HepG2 (cell line): ENCODE measurements around the gene RPS2. TPM values are rescaled to one million over a fixed set of nuclear protein-coding genes. Genes with fewer than 3 reads are reported as not detected.
A peak's percentile ranks its signal among the peaks of the same experiment; 100 is the strongest.

Source experiments
- AKNA ChIP-seq: sonication (generic); formaldehyde crosslinking; IDR thresholded peaks from 2 replicates; pipeline ENCODE4 v1.4.0; 2020; ENCODE audit warnings: missing genetic modification reagents, borderline replicate concordance
- ATF5 ChIP-seq: sonication (generic); formaldehyde crosslinking; IDR thresholded peaks from 2 replicates; pipeline ENCODE4 v1.4.0; 2020; ENCODE audit warnings: mild to moderate bottlenecking, low read depth, missing genetic modification reagents
- CEBPG ChIP-seq: IDR thresholded peaks from 2 replicates; pipeline ENCODE4 v1.6.1; 2016
- ELF4 ChIP-seq: sonication (generic); formaldehyde crosslinking; IDR thresholded peaks from 2 replicates; pipeline ENCODE4 v1.5.0; 2020; ENCODE audit warnings: missing genetic modification reagents, mild to moderate bottlenecking, moderate library complexity, borderline replicate concordance
- ETV6 ChIP-seq: sonication (generic); formaldehyde crosslinking; conservative IDR thresholded peaks from 2 replicates; pipeline ENCODE4 v1.4.0; 2020; ENCODE audit warnings: missing genetic modification reagents
- KDM5B ChIP-seq: sonication (generic); formaldehyde crosslinking; IDR thresholded peaks from 2 replicates; pipeline ENCODE4 v1.4.0; 2020; ENCODE audit warnings: missing genetic modification reagents, mild to moderate bottlenecking, borderline replicate concordance
- POGK ChIP-seq: sonication (generic); formaldehyde crosslinking; conservative IDR thresholded peaks from 2 replicates; pipeline ENCODE4 v1.8.0; 2022; ENCODE audit warnings: mild to moderate bottlenecking, moderate library complexity, missing genetic modification reagents
- POLR2A ChIP-seq, 2 experiments: IDR thresholded peaks; 2 replicates each; pipeline ENCODE4 v1.6.1; 2011; ENCODE audit warnings: low read depth in 2 of 2, low read length in 2 of 2, mild to moderate bottlenecking in 1 of 2, moderate library complexity in 1 of 2; ENCODE audit not compliant: insufficient read depth in 1 of 2
- REXO4 ChIP-seq: sonication (generic); formaldehyde crosslinking; IDR thresholded peaks from 2 replicates; pipeline ENCODE4 v1.8.0; 2022; ENCODE audit warnings: missing genetic modification reagents, mild to moderate bottlenecking, borderline replicate concordance
- YEATS4 ChIP-seq: sonication (generic); formaldehyde crosslinking; IDR thresholded peaks from 2 replicates; pipeline ENCODE4 v1.4.0; 2020; ENCODE audit warnings: missing genetic modification reagents, borderline replicate concordance
- ZBED4 ChIP-seq: sonication (generic); formaldehyde crosslinking; IDR thresholded peaks from 2 replicates; pipeline ENCODE4 v1.4.0; 2020; ENCODE audit warnings: missing genetic modification reagents, borderline replicate concordance
- ZNF329 ChIP-seq: sonication (generic); formaldehyde crosslinking; IDR thresholded peaks from 2 replicates; pipeline ENCODE4 v1.9.0; 2021; ENCODE audit warnings: low read depth, mild to moderate bottlenecking, missing genetic modification reagents
- ZNF75D ChIP-seq: sonication (generic); formaldehyde crosslinking; IDR thresholded peaks from 2 replicates; pipeline ENCODE4 v1.8.1; 2023; ENCODE audit warnings: missing genetic modification reagents, mild to moderate bottlenecking, borderline replicate concordance
- ZSCAN30 ChIP-seq: sonication (generic); formaldehyde crosslinking; IDR thresholded peaks from 2 replicates; pipeline ENCODE4 v1.5.0; 2020; ENCODE audit warnings: mild to moderate bottlenecking, missing genetic modification reagents
- polyA plus RNA-seq, 8 experiments: library from polyadenylated mRNA; depleted of rRNA in 3 of 8; stranded (reverse) in 7 of 8; unstranded in 1 of 8; fragments of >200 nt; fragmentation: Illumina TruSeq in 4 of 8; extraction: Trizol in 4 of 8; gene quantifications; 2 replicates each; pipeline versions ENCODE4 v1.2.1 to v1.2.3, GENCODE V29; 2011 to 2016; ENCODE audit warnings: low read depth in 4 of 8, missing spikeins in 1 of 8, mixed read lengths in 1 of 8; ENCODE audit not compliant: insufficient read depth in 1 of 8
- total RNA-seq, 5 experiments: library from RNA; depleted of rRNA; stranded (reverse); fragments of >200 nt; fragmentation: Illumina TruSeq; extraction: Trizol; gene quantifications; 2 replicates each; pipeline ENCODE4 v1.2.3, GENCODE V29; 2016; ENCODE audit warnings: low read depth in 1 of 5

The RPS2 gene
- total and polyA plus RNA-seq, 2 of the 13 experiments (the other 11 are each of a cell fraction or from before 2014, with no cell fraction given) = 1,908 to 4,514 TPM

GRCh38 chr16:1959269-1960039 lies 5.2 kb downstream of the RPS2 start, which contains the start of gene NDUFB10 (continued):
- TF ChIP-seq POGK (CRISPR knock-in tag) (peak; percentile 47; the same call in 1 of the 2 replicates), ZNF329 (CRISPR knock-in tag) (peak; percentile 75; the same call in 1 of the 2 replicates), CEBPG (CRISPR knock-in tag) (0 out of 2 replicates have a peak, but pooled peaks have one; percentile 13), ATF5 (0 out of 2 replicates have a peak, but pooled peaks have one; percentile 56), ETV6 (CRISPR knock-in tag) (peak; percentile 42; the same call in 1 of the 2 replicates), REXO4 (CRISPR knock-in tag) (no peak), ZNF75D (CRISPR knock-in tag) (no peak), ZBED4 (CRISPR knock-in tag) (peak; percentile 66; the same call in 1 of the 2 replicates), ZSCAN30 (0 out of 2 replicates have a peak, but pooled peaks have one; percentile 23), AKNA (no peak), YEATS4 (CRISPR knock-in tag) (peak; percentile 91), POLR2A (IDR thresholded peaks at IDR 0.05; ENCODE audit: insufficient read depth in 1 of 2, low read depth in 2 of 2, low read length in 2 of 2) (peak; percentile 90 to 99), KDM5B (CRISPR knock-in tag) (peak; percentile 83; the same call in 1 of the 2 replicates), ELF4 (CRISPR knock-in tag) (peak; percentile 72; the same call in 1 of the 2 replicates)
